ENCODE results near the gene TSN. TPM values are rescaled to one million over a fixed set of nuclear protein-coding genes. Genes with fewer than 3 reads are reported as not detected.

Gene TSN
- polyA plus RNA-seq (2013, experiment 1 of 2): 55.0 TPM
- 56.2 TPM for polyA plus RNA-seq (2013, experiment 2 of 2)

- peak within 1 kb of the TSS; percentile 63 for H3K4me2 ChIP-seq (ENCODE audit: low read length)
- no peaks in the 10 kb centered on the region for H3K79me1 ChIP-seq (ENCODE audit: low read length)
- H3K79me2 ChIP-seq (ENCODE audit: control insufficient read depth, insufficient read depth, low read length): peaks cover 17% of the 10 kb centered on the region
- peak within 1 kb of the TSS; percentile 86 for H3K9ac ChIP-seq (ENCODE audit: low read length)
- peak within 1 kb of the TSS; percentile 98 for H3K56ac ChIP-seq (ENCODE audit: low read length)
- H3K4ac ChIP-seq (ENCODE audit: low read depth, low read length): no peak within 1 kb of the TSS
- peak within 1 kb of the TSS; percentile 29 for H3K27ac ChIP-seq (ENCODE audit: low read depth, low read length)
- H2AK5ac ChIP-seq (ENCODE audit: low read length): no peak within 1 kb of the TSS
- no CpG with 5 or more reads among the region's 67 CpGs for WGBS (ENCODE audit: extremely low coverage, insufficient coverage, low lambda C conversion rate)
- H4K5ac ChIP-seq (ENCODE audit: low read length): no peak within 1 kb of the TSS
- no peak within 1 kb of the TSS for H3K18ac ChIP-seq (ENCODE audit: low read length)
- H2BK15ac ChIP-seq (replicated peaks; ENCODE audit: low read depth): no peak within 1 kb of the TSS
- peak within 1 kb of the TSS; percentile 39 for H4K8ac ChIP-seq (ENCODE audit: low read depth, low read length)
- no peaks in the 10 kb centered on the region for H3K4me1 ChIP-seq (ENCODE audit: control insufficient read depth, low read depth, low read length)
- no peaks in the 10 kb centered on the region for H3K27me3 ChIP-seq (ENCODE audit: insufficient read depth, low read length, poor library complexity)
- H3K23ac ChIP-seq (ENCODE audit: low read length): peak within 1 kb of the TSS; percentile 17
- peak within 1 kb of the TSS; percentile 93 for H3K4me3 ChIP-seq (ENCODE audit: low read length)
- peak within 1 kb of the TSS; percentile 78 for H2BK5ac ChIP-seq (ENCODE audit: low read length)
- peak; percentile 98 for DNase-seq
- peaks cover 1% of the 10 kb centered on the region for H3K36me3 ChIP-seq (ENCODE audit: control insufficient read depth, insufficient read depth, low read length)
- no peak within 1 kb of the TSS for H2BK120ac ChIP-seq (ENCODE audit: low read depth, low read length)
Measured at GRCh38 chr2:121755237-121756111, at the start of gene TSN. Gene TSN (plus strand): TSS chr2:121755651. CDS start chr2:121755780, 129 bp downstream.

- no peak for DNase-seq
- no peak overlapping the region for H2BK5ac ChIP-seq (ENCODE audit: low read length)
- H4K8ac ChIP-seq (ENCODE audit: low read depth, low read length): no peak overlapping the region
- no peaks in the 10 kb centered on the region for H3K4me1 ChIP-seq (ENCODE audit: control insufficient read depth, low read depth, low read length)
- H3K79me2 ChIP-seq (ENCODE audit: control insufficient read depth, insufficient read depth, low read length): no peaks in the 10 kb centered on the region
- no peak overlapping the region for H3K18ac ChIP-seq (ENCODE audit: low read length)
- H2BK15ac ChIP-seq (replicated peaks; ENCODE audit: low read depth): no peak overlapping the region
- no peaks in the 10 kb centered on the region for H3K79me1 ChIP-seq (ENCODE audit: low read length)
- no peak overlapping the region for H3K4me2 ChIP-seq (ENCODE audit: low read length)
- H2AK5ac ChIP-seq (ENCODE audit: low read length): no peak overlapping the region
- no peak overlapping the region for H3K27ac ChIP-seq (ENCODE audit: low read depth, low read length)
- no peak overlapping the region for H3K56ac ChIP-seq (ENCODE audit: low read length)
- no peaks in the 10 kb centered on the region for H3K27me3 ChIP-seq (ENCODE audit: insufficient read depth, low read length, poor library complexity)
- no peak overlapping the region for H3K4ac ChIP-seq (ENCODE audit: low read depth, low read length)
- no CpG with 5 or more reads among the region's 4 CpGs for WGBS (ENCODE audit: extremely low coverage, insufficient coverage, low lambda C conversion rate)
- no peak overlapping the region for H3K23ac ChIP-seq (ENCODE audit: low read length)
- no peak overlapping the region for H3K4me3 ChIP-seq (ENCODE audit: low read length)
- no peak overlapping the region for H4K5ac ChIP-seq (ENCODE audit: low read length)
- no peak overlapping the region for H2BK120ac ChIP-seq (ENCODE audit: low read depth, low read length)
- no peaks in the 10 kb centered on the region for H3K36me3 ChIP-seq (ENCODE audit: control insufficient read depth, insufficient read depth, low read length)
- no peak overlapping the region for H3K9ac ChIP-seq (ENCODE audit: low read length)
Measured at GRCh38 chr2:121705958-121706357, 49.5 kb upstream of the TSN start.

DNA sequence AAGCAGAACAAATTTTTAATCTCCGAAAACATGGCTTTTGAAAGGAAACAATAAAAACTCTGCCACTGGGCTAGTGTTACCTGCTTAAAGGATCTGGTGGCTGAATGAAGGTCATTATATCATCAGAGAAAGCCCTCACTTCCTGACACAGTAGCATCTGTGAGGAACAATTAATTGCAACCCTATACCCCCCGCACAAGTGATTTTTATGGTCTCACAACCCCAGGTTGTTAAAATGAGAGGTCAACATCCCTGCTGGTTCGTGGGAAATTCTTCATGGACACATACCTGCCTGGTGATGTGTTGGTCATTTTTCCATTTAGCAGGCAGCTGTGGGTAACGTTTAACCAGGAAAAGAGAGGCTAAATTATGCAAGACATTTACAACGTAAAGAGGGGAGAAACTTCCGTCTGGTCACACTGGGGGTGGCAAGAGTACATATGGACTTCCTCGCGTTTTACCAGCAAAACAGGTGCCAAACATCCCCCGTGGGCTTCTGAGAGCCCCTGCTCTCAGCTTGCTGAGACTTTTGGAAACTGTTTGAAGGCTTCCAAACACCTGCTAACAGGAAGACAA, 48.0 kb upstream of the TSN start:
- Histone ChIP-seq H3K4me1 (ENCODE audit: control insufficient read depth, low read depth, low read length) (no peaks in the 10 kb centered on the region), H3K9ac (ENCODE audit: low read length) (no peak overlapping the region), H3K27ac (ENCODE audit: low read depth, low read length) (no peak overlapping the region), H2BK15ac (replicated peaks; ENCODE audit: low read depth) (no peak overlapping the region), H3K4me2 (ENCODE audit: low read length) (no peak overlapping the region), H3K56ac (ENCODE audit: low read length) (no peak overlapping the region), H2AK5ac (ENCODE audit: low read length) (no peak overlapping the region), H4K8ac (ENCODE audit: low read depth, low read length) (no peak overlapping the region), H3K36me3 (ENCODE audit: control insufficient read depth, insufficient read depth, low read length) (no peaks in the 10 kb centered on the region), H3K4ac (ENCODE audit: low read depth, low read length) (no peak overlapping the region), H2BK5ac (ENCODE audit: low read length) (no peak overlapping the region), H4K5ac (ENCODE audit: low read length) (no peak overlapping the region), H3K27me3 (ENCODE audit: insufficient read depth, low read length, poor library complexity) (no peaks in the 10 kb centered on the region), H3K79me2 (ENCODE audit: control insufficient read depth, insufficient read depth, low read length) (no peaks in the 10 kb centered on the region), H2BK120ac (ENCODE audit: low read depth, low read length) (no peak overlapping the region), H3K4me3 (ENCODE audit: low read length) (no peak overlapping the region), H3K79me1 (ENCODE audit: low read length) (no peaks in the 10 kb centered on the region), H3K23ac (ENCODE audit: low read length) (no peak overlapping the region), H3K18ac (ENCODE audit: low read length) (no peak overlapping the region)
- WGBS (ENCODE audit: extremely low coverage, insufficient coverage, low lambda C conversion rate): no CpG with 5 or more reads among the region's 9 CpGs
- no peak for DNase-seq

DNA sequence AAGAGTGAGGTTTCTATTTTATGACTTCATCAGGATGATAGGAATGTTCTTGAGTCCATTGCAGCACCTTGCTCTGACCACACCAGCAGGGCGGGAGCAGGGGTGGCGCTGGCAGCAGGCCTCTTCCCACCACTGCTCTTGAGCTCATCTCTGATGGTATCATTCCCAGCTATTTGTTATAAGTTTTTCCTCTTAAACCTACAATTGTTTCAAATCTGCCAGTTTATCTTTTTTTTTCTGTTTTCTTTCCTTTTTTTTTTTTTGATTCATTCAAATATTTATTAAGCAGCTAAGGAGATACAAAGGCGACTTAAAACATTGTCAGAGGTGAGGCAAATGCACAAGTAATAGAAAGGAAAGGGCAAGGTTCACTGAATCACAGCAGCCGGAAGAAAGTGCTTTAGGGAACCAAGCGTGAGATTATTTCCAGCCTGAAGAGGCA, 47.5 kb upstream of the TSN start:
- Histone ChIP-seq H3K4me2 (ENCODE audit: low read length) (no peak overlapping the region), H2BK15ac (replicated peaks; ENCODE audit: low read depth) (no peak overlapping the region), H2BK5ac (ENCODE audit: low read length) (no peak overlapping the region), H3K23ac (ENCODE audit: low read length) (no peak overlapping the region), H3K27me3 (ENCODE audit: insufficient read depth, low read length, poor library complexity) (no peaks in the 10 kb centered on the region), H3K9ac (ENCODE audit: low read length) (no peak overlapping the region), H3K79me2 (ENCODE audit: control insufficient read depth, insufficient read depth, low read length) (no peaks in the 10 kb centered on the region), H3K4me1 (ENCODE audit: control insufficient read depth, low read depth, low read length) (no peaks in the 10 kb centered on the region), H3K27ac (ENCODE audit: low read depth, low read length) (no peak overlapping the region), H2BK120ac (ENCODE audit: low read depth, low read length) (no peak overlapping the region), H4K8ac (ENCODE audit: low read depth, low read length) (no peak overlapping the region), H3K4me3 (ENCODE audit: low read length) (no peak overlapping the region), H3K36me3 (ENCODE audit: control insufficient read depth, insufficient read depth, low read length) (no peaks in the 10 kb centered on the region), H3K4ac (ENCODE audit: low read depth, low read length) (no peak overlapping the region), H3K18ac (ENCODE audit: low read length) (no peak overlapping the region), H3K56ac (ENCODE audit: low read length) (no peak overlapping the region), H2AK5ac (ENCODE audit: low read length) (no peak overlapping the region), H3K79me1 (ENCODE audit: low read length) (no peaks in the 10 kb centered on the region), H4K5ac (ENCODE audit: low read length) (no peak overlapping the region)
- peak; percentile 41 for DNase-seq
- WGBS (ENCODE audit: extremely low coverage, insufficient coverage, low lambda C conversion rate): no CpG with 5 or more reads among the region's 5 CpGs

DNA sequence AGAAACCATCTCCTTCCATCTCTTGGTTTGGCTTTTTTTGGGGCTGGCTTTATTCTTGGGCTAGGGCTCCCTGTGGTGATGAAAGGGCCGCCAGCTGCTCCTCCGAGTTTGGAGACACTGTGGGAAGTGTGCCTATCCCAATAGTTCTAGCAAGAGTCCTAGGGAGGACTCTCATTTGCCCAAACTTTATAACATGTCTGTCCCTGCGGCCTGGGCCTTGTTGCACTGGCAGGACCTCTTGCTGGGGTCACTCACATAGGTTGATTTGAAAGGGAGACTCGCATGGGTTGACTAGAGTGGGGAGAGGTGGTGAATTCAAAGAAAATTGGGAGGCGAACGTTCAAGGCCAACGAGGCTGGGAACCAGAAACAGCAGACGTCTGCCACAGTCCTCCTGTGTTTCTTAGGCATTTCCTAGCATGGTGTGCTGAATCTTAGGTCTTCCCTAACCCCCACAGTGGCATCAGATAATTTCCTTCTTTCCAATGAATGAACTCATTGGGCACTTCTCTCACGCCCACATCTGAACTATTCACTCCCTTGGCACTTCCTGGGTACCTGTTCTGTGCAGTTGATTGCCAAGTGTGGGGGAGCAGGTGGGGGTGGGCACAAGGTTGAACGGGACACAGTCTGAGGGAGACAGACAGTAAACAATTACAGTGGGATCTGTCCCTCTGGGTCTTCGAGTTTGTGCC, 45.5 kb upstream of the TSN start:
- Histone ChIP-seq H3K79me1 (ENCODE audit: low read length) (no peaks in the 10 kb centered on the region), H3K4ac (ENCODE audit: low read depth, low read length) (no peak overlapping the region), H3K4me3 (ENCODE audit: low read length) (no peak overlapping the region), H2AK5ac (ENCODE audit: low read length) (no peak overlapping the region), H3K56ac (ENCODE audit: low read length) (no peak overlapping the region), H3K4me2 (ENCODE audit: low read length) (no peak overlapping the region), H3K18ac (ENCODE audit: low read length) (no peak overlapping the region), H4K5ac (ENCODE audit: low read length) (no peak overlapping the region), H3K36me3 (ENCODE audit: control insufficient read depth, insufficient read depth, low read length) (no peaks in the 10 kb centered on the region), H3K27ac (ENCODE audit: low read depth, low read length) (no peak overlapping the region), H2BK120ac (ENCODE audit: low read depth, low read length) (no peak overlapping the region), H2BK5ac (ENCODE audit: low read length) (no peak overlapping the region), H2BK15ac (replicated peaks; ENCODE audit: low read depth) (no peak overlapping the region), H3K9ac (ENCODE audit: low read length) (no peak overlapping the region), H4K8ac (ENCODE audit: low read depth, low read length) (no peak overlapping the region), H3K27me3 (ENCODE audit: insufficient read depth, low read length, poor library complexity) (no peaks in the 10 kb centered on the region), H3K23ac (ENCODE audit: low read length) (no peak overlapping the region), H3K79me2 (ENCODE audit: control insufficient read depth, insufficient read depth, low read length) (no peaks in the 10 kb centered on the region), H3K4me1 (ENCODE audit: control insufficient read depth, low read depth, low read length) (no peaks in the 10 kb centered on the region)
- no CpG with 5 or more reads among the region's 11 CpGs for WGBS (ENCODE audit: extremely low coverage, insufficient coverage, low lambda C conversion rate)
- no peak for DNase-seq
